ENCODE data around the gene HAND2.

HAND2 gene

GRCh38 chr4:173478201-173478912, 51.7 kb downstream of the HAND2 start:
- Histone ChIP-seq H3K9ac (ENCODE audit: low read depth, low read length) (no peak overlapping the region), H3K27me3 (ENCODE audit: insufficient read depth, low read length) (no peaks in the 10 kb centered on the region), H3K4me1 (ENCODE audit: insufficient read depth, low read length) (no peaks in the 10 kb centered on the region), H3K36me3 (ENCODE audit: insufficient read depth, low read depth, low read length) (no peaks in the 10 kb centered on the region), H3K9me3 (ENCODE audit: insufficient read depth, low read depth, low read length) (no peaks in the 10 kb centered on the region), H3K4me3 (ENCODE audit: low read length) (no peak overlapping the region), H3K27ac (ENCODE audit: low read length) (no peak overlapping the region)

DNA sequence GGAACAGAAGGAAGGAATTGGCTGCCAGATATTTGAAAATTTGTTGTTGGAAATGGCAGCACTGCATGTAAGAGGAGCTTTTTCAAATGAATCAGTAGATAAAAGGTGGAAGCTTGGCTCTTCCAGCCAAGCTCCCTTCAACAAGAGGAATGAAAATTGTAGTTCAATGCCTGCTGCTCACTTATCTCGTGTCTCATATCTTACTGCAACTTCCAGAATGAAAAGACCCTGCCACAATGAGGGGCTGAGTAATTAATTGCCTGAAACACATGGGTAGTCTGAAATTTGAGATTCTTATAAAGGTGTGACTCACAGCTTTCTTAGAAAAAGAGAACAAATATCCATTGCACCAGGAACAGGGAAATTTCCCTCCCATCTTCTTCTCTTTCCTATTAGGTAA, 53.0 kb downstream of the HAND2 start:
- Histone ChIP-seq H3K9ac (ENCODE audit: low read depth, low read length) (no peak overlapping the region), H3K27me3 (ENCODE audit: insufficient read depth, low read length) (no peaks in the 10 kb centered on the region), H3K9me3 (ENCODE audit: insufficient read depth, low read depth, low read length) (no peaks in the 10 kb centered on the region), H3K27ac (ENCODE audit: low read length) (no peak overlapping the region), H3K4me3 (ENCODE audit: low read length) (no peak overlapping the region), H3K4me1 (ENCODE audit: insufficient read depth, low read length) (no peaks in the 10 kb centered on the region), H3K36me3 (ENCODE audit: insufficient read depth, low read depth, low read length) (no peaks in the 10 kb centered on the region)

Measured in iPS-20b (cell line).